ENCODE results near the gene NAT8L.

The NAT8L gene

GRCh38 chr4:2046031-2046961 is 12.8 kb upstream of the NAT8L start:
- DNase-seq (ENCODE audit: low read depth in 2 of 2): no peak

GRCh38 chr4:2047031-2047660 is 12.0 kb upstream of the NAT8L start:
- DNase-seq (ENCODE audit: low read depth in 2 of 2): no peak

- no peak for DNase-seq (ENCODE audit: low read depth in 2 of 2)
Observed at GRCh38 chr4:2047781-2048581, 11.1 kb upstream of the NAT8L start.

GRCh38 chr4:2048831-2049230 is 10.3 kb upstream of the NAT8L start:
- no peak for DNase-seq (ENCODE audit: low read depth in 2 of 2)

GRCh38 chr4:2049381-2049780 is 9.7 kb upstream of the NAT8L start:
- DNase-seq (ENCODE audit: low read depth in 2 of 2): no peak

- no peak for DNase-seq (ENCODE audit: low read depth in 2 of 2)
Observed at GRCh38 chr4:2049811-2050210, 9.3 kb upstream of the NAT8L start.

GRCh38 chr4:2051086-2051485 is 8.0 kb upstream of the NAT8L start:
- no peak for DNase-seq (ENCODE audit: low read depth in 2 of 2)

GRCh38 chr4:2054217-2054616 is 4.9 kb upstream of the NAT8L start:
- no peak for DNase-seq (ENCODE audit: low read depth in 2 of 2)

GRCh38 chr4:2057382-2058065 is 1.6 kb upstream of the NAT8L start:
- no peak for DNase-seq (ENCODE audit: low read depth in 2 of 2)

GRCh38 chr4:2058264-2059045 is 672 bp upstream of the NAT8L start:
- no peak for DNase-seq (ENCODE audit: low read depth in 2 of 2)

- no peak for DNase-seq (ENCODE audit: low read depth in 2 of 2)
Observed at GRCh38 chr4:2059726-2060602, 837 bp downstream of the NAT8L start.

GRCh38 chr4:2060611-2061185 is 1.6 kb downstream of the NAT8L start:
- DNase-seq (ENCODE audit: low read depth in 2 of 2): no peak

GRCh38 chr4:2061186-2062131 is 2.3 kb downstream of the NAT8L start:
- DNase-seq (ENCODE audit: low read depth in 2 of 2): no peak

GRCh38 chr4:2062168-2062807 is 3.2 kb downstream of the NAT8L start:
- DNase-seq (ENCODE audit: low read depth in 2 of 2): no peak

GRCh38 chr4:2062808-2063524 is 3.8 kb downstream of the NAT8L start:
- no peak for DNase-seq (ENCODE audit: low read depth in 2 of 2)

- DNase-seq (ENCODE audit: low read depth in 2 of 2): no peak
Observed at GRCh38 chr4:2063557-2064275, 4.6 kb downstream of the NAT8L start.
